Stimulated activated CD4-positive, alpha-beta T cell treated with anti-CD3 and anti-CD28 coated beads, Interleukin-4, amount 100 ng/mL, for 48 hours (primary cell): ENCODE results near the gene CDC42BPA.
"Not testable (repeated sequence)": the region's sequence is repeated elsewhere in the genome, so short reads cannot be mapped to it uniquely, and the experiment has no call there.

Experiments used
- DNase-seq, 2 donors: peaks; one replicate each; pipeline ENCODE4 v3.0.0-alpha.2; 2020; ENCODE audit warnings: low read depth in 2 of 2

The CDC42BPA gene

DNA sequence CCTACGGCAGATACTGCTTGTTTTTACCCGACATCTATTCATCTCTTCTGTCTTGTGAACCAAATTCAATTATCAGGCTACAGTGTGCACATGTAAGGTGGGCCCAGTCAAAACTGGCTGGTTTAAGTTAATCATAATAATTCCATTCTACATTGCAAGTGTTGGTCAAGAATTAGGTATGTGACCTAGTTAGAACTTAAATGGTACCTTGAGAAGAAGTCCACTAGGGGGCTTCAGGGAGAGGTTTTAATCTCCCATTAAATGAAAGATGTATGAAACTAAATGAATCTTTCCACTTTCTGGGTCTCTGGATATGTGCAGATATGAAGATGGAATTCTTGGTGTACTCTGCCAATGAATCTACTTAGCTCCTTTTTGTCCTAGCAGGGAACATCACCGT lies 187.1 kb downstream of the CDC42BPA start:
- DNase-seq, result no peak

DNA sequence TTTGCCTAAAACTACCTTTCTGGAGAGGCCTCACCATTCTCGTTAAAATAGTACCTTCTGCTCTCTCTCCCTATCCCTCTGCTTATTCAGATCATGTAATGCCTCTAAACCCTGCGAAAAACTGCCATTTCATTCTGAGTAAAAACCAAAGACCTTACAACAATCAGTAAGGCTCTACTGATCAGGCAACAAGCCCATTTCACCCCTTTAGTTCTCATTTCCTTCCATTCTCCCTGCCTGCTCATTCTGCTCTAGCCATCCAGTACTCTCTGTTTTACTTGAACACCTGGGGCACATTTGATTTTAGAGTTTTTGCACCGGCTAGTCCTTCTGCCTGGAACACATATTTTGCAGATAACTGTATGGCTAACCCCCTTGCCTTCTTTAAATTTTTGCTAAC lies 190.4 kb downstream of the CDC42BPA start:
- no peak for DNase-seq

- no peak for DNase-seq
These were observed 192.3 kb downstream of the CDC42BPA start for GRCh38 chr1:227125929-227126545.

GRCh38 chr1:227124473-227124872 lies 193.8 kb downstream of the CDC42BPA start:
- DNase-seq, result no peak

GRCh38 chr1:227120826-227121225 lies 197.5 kb downstream of the CDC42BPA start:
- DNase-seq, result no peak

GRCh38 chr1:227112538-227112937 lies 205.8 kb downstream of the CDC42BPA start:
- no peak for DNase-seq

DNA sequence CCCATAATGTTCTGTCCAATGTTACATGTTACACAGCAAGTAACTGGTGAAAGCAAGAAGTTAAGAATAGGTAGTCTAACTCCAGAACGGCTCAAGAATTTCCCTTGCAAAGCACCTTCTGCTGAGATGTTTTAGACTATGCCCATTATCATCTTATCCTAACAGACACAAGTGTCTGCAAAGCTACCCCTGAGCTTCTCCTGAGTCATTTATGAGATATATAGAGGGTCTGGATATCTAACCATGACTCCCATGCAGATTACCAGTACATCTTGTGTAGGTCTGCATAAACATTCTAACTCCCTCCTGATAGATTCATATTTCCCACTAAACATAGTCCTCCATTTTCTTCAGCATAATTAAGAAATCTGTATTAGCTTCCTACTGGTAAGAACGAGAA lies 206.5 kb downstream of the CDC42BPA start:
- no peak for DNase-seq

DNA sequence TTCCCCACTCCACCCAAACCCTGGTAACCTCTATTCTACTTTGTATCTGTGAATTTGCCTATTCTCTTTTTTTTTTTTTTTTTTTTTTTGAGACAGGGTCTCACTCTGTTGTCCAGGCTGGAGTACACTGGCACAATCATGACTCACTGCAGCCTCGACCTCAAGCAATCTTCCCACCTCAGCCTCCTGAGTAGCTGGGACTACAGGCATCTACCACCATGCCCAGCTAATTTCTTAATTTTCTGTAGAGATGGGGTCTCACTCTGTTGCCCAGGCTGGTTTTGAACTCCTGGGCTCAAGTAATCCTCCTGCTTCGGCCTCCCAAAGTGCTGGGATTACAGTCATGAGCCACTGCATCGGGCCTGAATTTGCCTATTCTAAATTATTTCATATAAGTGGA lies 213.0 kb downstream of the CDC42BPA start:
- not testable (repeated sequence) for DNase-seq

DNA sequence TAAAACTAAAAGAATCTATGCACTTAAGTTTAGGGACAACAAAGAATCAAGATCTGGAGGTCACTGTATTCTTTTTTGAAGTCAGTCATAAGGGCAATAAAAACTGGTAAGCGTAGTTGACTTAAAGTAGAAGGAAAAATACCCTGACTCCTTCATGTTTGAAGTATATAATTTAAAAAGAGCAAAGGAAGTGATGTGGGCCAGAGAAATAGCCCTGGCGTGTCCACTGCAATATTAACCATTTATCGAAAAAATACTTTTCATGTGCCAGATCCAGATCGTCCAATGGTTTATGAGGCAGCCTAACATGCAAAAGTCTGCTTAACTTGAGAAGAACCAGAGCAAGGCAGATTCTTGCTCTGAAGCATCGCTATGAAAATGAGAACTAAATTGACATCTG lies 216.2 kb downstream of the CDC42BPA start:
- DNase-seq, result no peak

DNA sequence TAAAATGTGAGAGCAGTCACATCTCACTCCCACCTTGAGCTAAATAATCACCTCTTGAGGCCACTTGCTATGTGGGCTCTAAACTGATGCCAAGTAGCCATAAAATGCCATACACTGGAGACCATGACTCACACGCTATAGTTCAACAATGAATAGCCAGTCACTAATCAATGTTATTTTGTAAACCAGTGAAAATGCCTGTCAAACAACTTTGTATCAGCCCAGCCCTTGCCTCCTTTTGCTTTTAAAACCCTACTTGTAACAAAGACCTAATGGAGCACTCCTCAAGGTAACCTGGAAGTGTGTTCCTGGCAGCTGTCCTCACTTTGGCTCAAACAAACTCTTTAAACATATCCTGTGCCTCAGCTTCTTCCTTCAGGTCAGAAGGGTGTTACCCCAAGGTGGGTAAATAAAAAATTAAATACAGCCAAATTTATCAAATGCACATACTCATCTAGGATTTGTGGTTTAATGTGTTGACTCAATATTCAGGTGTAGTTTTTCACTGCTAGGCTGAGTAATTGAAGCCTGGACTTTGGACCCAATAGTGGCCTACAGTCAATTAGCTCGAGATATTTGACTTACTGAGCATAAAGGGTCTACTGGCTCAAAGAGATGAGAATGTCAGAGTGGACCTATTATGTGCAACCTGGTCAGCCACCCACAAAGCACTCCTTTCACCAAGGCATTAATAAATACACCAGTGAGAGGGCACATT lies 223.9 kb downstream of the CDC42BPA start:
- DNase-seq, result no peak

- no peak for DNase-seq
These were observed 225.0 kb downstream of the CDC42BPA start for GRCh38 chr1:227093309-227093708.

DNA sequence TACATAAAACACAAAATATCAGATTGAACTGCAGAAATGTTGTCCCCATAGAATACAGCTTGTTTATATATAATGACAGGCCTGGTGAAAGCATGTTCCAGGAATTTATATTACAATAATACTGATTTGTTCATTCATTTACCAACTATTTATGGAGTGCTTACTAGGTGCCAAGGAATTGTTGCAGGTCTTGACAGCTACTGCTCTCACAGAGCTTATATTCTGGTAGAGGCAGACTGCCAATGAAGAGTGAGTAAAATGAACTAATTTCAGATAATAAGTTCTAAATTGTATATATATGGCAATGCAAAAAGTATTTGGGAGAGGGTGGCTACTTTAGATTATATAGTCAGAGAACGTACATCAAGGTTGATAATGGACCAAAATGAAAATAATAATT lies 226.2 kb downstream of the CDC42BPA start:
- DNase-seq, result no peak

- no peak for DNase-seq
These were observed 231.7 kb downstream of the CDC42BPA start for GRCh38 chr1:227086636-227087035.

DNA sequence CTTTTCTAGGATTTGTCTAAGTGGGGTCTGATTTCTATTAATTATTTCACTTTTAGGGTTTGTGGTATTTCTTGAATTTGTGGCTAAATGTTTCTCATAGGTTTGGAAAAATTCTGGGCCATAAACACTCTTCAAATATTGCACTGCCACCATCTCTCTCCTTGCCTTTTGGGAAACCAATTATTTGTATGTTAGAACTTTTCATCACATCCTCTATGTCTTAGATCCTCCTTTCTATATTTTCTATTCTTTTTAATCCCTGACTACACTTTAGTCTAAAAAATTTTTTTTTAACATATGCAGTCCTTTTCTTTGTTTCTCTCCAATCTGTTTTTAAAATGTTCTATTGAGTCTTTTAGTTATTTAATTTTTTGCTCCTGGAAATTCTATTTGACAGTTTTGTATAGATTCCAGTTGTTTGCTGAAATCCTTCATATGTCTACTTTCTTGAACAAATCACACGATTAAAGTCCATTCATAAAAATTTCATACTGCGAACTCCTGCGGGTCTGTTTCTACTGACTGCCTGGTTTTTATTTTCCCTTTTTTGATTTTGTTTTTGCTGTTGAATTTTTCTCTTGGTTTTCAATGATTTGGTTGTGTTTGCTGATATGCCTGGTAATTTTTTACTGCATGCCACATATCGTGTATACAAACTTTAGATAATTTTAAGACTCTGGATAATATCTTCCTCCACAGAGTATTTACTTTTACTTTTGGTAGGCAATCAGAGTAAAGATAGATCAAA lies 235.1 kb downstream of the CDC42BPA start:
- no peak for DNase-seq

- no peak for DNase-seq
These were observed 240.5 kb downstream of the CDC42BPA start for GRCh38 chr1:227077783-227078182.

DNA sequence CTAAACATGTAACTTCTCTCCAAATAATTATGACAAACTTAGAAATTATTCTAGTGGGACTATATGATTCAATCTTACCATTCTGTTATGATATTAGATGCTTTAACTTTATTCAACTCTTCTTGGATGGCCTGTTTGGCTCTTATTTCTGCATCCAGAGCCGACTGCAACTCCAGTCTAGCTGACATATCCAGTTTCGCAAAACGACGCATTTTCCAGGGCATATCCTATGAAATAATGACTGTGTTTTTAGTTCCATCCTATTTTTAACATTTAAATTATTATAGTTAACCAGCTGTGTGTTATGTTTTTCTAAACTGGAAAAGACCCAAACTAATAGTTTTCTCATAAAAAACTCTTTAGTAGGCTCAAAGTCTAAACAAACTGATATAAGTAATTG lies 244.5 kb downstream of the CDC42BPA start:
- no peak for DNase-seq

DNA sequence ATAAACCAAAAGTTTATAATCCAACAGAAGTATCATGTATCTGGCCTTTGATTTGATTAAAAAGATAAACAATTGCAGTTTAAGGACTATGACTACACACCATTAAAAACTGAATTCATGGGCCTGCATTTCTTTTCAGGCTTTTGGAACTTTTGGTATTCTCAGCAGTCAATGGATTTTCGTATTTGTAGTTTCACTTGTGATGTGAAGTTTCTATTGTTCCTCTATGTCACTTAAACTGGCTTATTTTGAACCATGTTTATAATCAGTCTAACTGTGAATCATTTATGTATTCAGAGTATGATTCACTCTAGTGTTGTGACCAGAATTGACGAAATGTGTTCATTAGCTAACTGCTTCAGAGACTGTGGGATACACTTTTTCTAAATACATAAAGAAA lies 245.3 kb downstream of the CDC42BPA start:
- DNase-seq, result no peak

DNA sequence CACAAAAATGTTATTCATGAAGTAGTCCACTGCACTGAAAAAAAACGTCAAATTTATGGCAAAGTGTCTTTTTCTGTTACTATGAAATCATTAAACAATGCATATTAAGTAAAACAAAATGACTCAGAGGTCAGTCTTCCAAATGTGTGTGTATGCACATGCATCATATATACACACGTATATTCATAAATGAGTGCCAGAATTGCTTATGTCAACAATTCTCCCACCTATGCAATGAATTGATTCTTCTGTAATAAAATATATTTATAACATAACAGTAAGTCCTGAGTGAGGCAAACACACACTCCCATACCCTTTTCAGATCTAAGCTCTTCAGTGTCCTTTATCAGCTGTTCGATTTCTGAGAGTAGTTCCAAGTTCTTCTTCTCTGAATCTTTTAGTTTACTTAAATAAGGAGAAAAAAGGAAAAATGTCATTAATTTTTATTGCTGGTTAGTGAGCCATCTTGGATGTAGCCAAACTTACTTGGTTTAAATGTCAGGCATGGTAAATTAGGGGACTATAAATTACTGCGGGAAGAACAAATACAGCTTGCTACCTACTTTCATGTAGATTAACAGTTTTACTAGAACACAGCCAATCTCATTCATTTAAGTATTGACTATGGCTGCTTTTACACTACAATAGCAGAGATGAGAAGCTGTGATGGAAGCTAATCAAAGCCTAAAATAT lies 246.3 kb downstream of the CDC42BPA start:
- DNase-seq, result no peak

- DNase-seq, result no peak
These were observed 247.5 kb downstream of the CDC42BPA start for GRCh38 chr1:227070638-227071285.

- DNase-seq, result no peak
These were observed 248.8 kb downstream of the CDC42BPA start for GRCh38 chr1:227069490-227069889.

DNA sequence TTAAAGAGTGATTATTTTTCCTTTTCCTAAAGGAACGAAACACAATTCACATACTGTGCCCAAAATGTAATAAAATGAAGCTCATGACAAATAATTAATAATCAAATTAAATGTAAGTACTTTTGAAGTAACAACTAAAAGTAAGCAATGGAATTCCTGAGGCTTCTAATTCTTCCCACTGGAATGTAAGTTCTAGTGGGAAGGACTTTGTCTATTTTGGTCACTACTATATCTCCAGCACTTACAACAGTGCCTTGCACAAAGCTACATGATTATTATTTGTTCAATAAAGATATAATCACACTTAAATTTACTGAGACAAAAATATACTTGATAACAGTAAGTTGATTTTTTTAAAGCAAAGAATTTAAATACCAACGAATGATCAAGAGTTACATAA lies 249.4 kb downstream of the CDC42BPA start:
- DNase-seq, result no peak

DNA sequence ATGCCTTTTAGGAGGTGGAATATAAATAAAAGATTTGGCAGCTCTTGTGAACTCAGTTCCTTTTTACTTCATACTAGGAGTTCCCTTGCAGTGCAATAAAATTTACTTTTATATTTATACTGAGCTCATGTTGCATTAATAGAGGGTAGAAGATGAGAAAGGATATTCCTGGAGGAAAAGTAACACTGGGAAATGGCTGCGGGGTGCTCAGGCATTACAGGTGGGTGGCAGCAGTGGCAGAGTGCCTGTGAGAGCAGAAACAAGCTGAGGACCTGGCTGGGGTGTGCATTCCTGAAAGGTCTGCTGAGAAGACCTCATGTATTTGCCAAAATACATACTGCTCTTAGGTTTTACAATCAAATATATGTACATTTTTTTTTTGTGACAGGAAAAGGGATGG lies 251.3 kb downstream of the CDC42BPA start:
- no peak for DNase-seq
